ENCODE data around the gene DMWD. TPM values are rescaled to one million over a fixed set of nuclear protein-coding genes. Genes with fewer than 3 reads are reported as not detected.

Gene DMWD
- total and polyA plus RNA-seq, 2 of the 13 experiments (the other 11 are each of a cell fraction or from before 2014, with no cell fraction given), result 10.3 to 14.9 TPM

GRCh38 chr19:45767881-45768654 is 24.6 kb downstream of the DMWD start (continued):
- no peak for TF ChIP-seq ZBTB44 (CRISPR knock-in tag; IDR thresholded peaks at IDR 0.05)
- TF ChIP-seq ZNF33A (CRISPR knock-in tag; IDR thresholded peaks at IDR 0.05; ENCODE audit: borderline replicate concordance), result no peak
- TF ChIP-seq TRIM24 (CRISPR knock-in tag; IDR thresholded peaks at IDR 0.05), result no peak
- no peak for TF ChIP-seq ZNF652 (CRISPR knock-in tag; IDR thresholded peaks at IDR 0.05; ENCODE audit: borderline replicate concordance, low read depth)
- TF ChIP-seq ZNF614 (CRISPR knock-in tag; IDR thresholded peaks at IDR 0.05; ENCODE audit: borderline replicate concordance), result no peak
- no peak for TF ChIP-seq YEATS2 (CRISPR knock-in tag; IDR thresholded peaks at IDR 0.05; ENCODE audit: borderline replicate concordance)
- TF ChIP-seq ZNF792 (CRISPR knock-in tag; IDR thresholded peaks at IDR 0.05), result no peak
- peak in 1 of 2 experiments; percentile 47; a peak in 3 of 4 replicates for TF ChIP-seq HMGXB4 (CRISPR knock-in tag; IDR thresholded peaks at IDR 0.05; ENCODE audit: borderline replicate concordance in 1 of 2, low read depth in 1 of 2)
- no peak; the same call in 1 of the 2 replicates for TF ChIP-seq DMAP1 (CRISPR knock-in tag; IDR thresholded peaks at IDR 0.05)
- TF ChIP-seq ZNF230 (CRISPR knock-in tag; IDR thresholded peaks at IDR 0.05), result no peak; the same call in 1 of the 2 replicates
- TF ChIP-seq NFATC3 (CRISPR knock-in tag; IDR thresholded peaks at IDR 0.05), result no peak
- peak; percentile 54 for TF ChIP-seq IKZF4 (CRISPR knock-in tag; IDR thresholded peaks at IDR 0.05; ENCODE audit: borderline replicate concordance, low read depth, not compliant biosample characterization)
- TF ChIP-seq NBN (conservative IDR thresholded peaks at IDR 0.05), result no peak
- no peak for TF ChIP-seq HCFC1 (IDR thresholded peaks at IDR 0.05; ENCODE audit: low read depth, low read length)
- TF ChIP-seq HDAC1 (CRISPR knock-in tag; IDR thresholded peaks at IDR 0.05), result peak; percentile 34; the same call in 1 of the 2 replicates
- no peak for TF ChIP-seq PHF20 (CRISPR knock-in tag; IDR thresholded peaks at IDR 0.05)
- TF ChIP-seq ZNF563 (CRISPR knock-in tag; IDR thresholded peaks at IDR 0.05), result peak; percentile 57; the same call in 1 of the 2 replicates
- TF ChIP-seq RFX1 (IDR thresholded peaks at IDR 0.05), result no peak
- TF ChIP-seq CENPT (CRISPR knock-in tag; IDR thresholded peaks at IDR 0.05; ENCODE audit: low read depth), result no peak
- TF ChIP-seq HDAC6 (IDR thresholded peaks at IDR 0.05; ENCODE audit: low read depth, low read length), result no peak
- peak; percentile 51 for TF ChIP-seq RBM39 (IDR thresholded peaks at IDR 0.05; ENCODE audit: low read depth, low read length, poor library complexity, severe bottlenecking)
- TF ChIP-seq ZFP37 (CRISPR knock-in tag; IDR thresholded peaks at IDR 0.05; ENCODE audit: borderline replicate concordance), result no peak
- TF ChIP-seq CBX2 (IDR thresholded peaks at IDR 0.05; ENCODE audit: low read depth, low read length), result no peak
- no peak for TF ChIP-seq CBX2 (CRISPR knock-in tag; IDR thresholded peaks at IDR 0.05; ENCODE audit: low read depth)
- TF ChIP-seq KLF16 (CRISPR knock-in tag; IDR thresholded peaks at IDR 0.05), result no peak; a peak in 1 of 4 replicates
- TF ChIP-seq CREM (IDR thresholded peaks at IDR 0.05), result no peak
- TF ChIP-seq CREM (CRISPR knock-in tag; IDR thresholded peaks at IDR 0.05), result no peak
- TF ChIP-seq KLF9 (CRISPR knock-in tag; IDR thresholded peaks at IDR 0.05; ENCODE audit: low read depth), result no peak
- TF ChIP-seq HOXA3 (CRISPR knock-in tag; IDR thresholded peaks at IDR 0.05), result no peak
- TF ChIP-seq GTF3A (CRISPR knock-in tag; conservative IDR thresholded peaks at IDR 0.05), result no peak
- TF ChIP-seq ZNF12 (CRISPR knock-in tag; IDR thresholded peaks at IDR 0.05), result no peak
